LHCN-M2 (cell line): ENCODE results near the gene ZCCHC24. TPM values are rescaled to one million over a fixed set of nuclear protein-coding genes. Genes with fewer than 3 reads are reported as not detected.
"Not testable (repeated sequence)": the region's sequence is repeated elsewhere in the genome, so short reads cannot be mapped to it uniquely, and the experiment has no call there.

Source experiments
- DNase-seq: peaks from one replicate; pipeline ENCODE4 v3.0.0-alpha.2; 2012; ENCODE audit warnings: low read depth
- total RNA-seq: library from RNA; depleted of rRNA; stranded (reverse); fragments of >200 nt; gene quantifications from 2 replicates; pipeline ENCODE4 v1.2.3, GENCODE V29; 2014

Gene ZCCHC24
- total RNA-seq, 1 experiment from 2014 or later = 17.7 TPM

- DNase-seq = peak; percentile 17
These were observed 27.5 kb upstream of the ZCCHC24 start for GRCh38 chr10:79472951-79473350.

- no peak for DNase-seq
These were observed 27.0 kb upstream of the ZCCHC24 start for GRCh38 chr10:79472449-79472848.

DNA sequence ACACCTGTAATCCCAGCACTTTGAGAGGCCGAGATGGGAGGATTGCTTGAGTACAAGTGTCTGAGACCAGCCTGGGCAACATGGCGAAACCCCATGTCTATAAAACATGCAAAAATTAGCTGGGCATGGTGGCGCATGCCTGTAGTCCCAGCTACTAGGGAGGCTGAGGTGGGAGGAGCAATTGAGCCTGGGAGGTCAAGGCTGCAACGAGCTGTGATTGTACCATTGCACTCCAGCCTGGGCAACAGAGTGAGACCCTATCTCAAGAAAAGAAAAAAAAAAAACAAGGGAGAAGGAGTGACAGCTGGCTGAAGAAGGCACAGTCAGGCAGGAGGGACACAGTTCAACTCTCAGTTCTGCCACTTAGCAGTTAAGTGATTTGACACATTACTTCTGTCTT, 26.4 kb upstream of the ZCCHC24 start:
- no peak for DNase-seq

DNA sequence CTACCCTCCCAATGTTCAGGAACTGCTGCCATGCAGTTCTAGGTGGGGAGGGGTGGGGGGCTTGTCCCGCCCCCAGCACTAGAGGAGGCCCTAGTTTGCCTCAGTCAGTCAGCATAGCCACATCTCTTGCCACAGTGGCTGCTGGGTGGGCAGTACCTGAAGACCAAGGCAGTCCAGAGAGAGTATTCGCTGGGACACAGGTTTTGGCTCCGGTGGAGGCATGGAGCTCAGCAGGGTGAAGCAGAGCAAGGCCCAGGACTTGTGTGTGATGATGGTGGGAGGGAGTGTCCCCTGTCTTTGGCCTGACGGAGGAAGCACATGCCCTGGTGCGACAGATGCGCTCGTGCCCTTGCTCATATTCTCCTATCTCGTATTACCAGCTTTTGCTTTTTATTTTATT, 24.7 kb upstream of the ZCCHC24 start:
- no peak for DNase-seq

DNA sequence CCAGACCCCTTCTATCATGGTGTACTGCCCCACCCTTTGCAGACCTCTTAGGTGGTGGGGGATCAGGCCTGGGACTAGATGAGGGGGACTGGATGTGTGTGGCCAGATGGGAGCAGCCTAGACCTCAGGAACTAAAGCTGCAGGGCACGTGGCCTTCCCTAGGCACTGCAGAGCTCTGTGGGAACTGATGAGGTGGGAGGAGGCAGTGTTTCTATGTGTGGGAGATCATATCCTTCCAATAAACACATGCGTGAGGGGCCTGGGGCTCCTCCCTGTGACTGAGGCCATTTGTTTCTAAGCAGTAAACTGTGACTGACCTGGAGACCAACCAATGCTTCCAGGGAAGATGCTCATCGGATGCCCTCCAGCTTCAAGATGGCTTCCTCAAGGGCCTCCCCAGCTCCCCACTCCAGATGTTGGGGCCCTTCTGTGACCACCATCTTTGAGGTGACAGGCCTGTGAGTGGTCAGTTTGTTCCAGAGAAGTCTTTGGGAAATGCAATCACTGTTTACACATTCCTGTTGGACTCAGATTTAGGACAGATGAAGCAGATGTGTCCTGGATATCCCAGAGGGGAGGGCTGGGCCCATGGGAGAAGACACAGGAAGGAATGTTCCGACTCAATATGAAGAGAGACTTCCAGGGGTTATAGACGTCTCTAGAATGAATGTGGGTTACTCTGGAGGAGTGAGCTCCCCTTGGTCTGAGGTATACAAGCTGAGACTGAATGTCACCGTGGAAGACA, 23.6 kb upstream of the ZCCHC24 start:
- no peak for DNase-seq

- DNase-seq = no peak
These were observed 22.7 kb upstream of the ZCCHC24 start for GRCh38 chr10:79468015-79468560.

DNA sequence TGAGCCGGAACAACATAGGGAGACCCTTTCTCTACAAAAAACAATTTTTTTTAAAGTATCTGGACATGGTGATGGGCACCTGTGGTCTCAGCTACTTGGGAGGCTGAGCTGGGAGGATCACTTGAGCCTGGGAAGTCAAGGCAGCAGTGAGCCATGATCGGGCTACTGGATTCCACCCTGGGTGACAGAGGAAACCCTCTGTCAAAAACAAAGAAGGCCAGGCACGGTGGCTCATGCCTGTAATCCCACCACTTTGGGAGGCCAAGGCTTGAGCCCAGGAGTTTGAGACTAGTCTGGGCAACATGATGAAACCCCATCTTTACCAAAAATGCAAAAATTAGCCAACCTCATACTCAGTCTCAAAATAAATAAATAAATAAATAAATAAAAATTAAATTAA, 19.9 kb upstream of the ZCCHC24 start:
- no peak for DNase-seq

- peak; percentile 99 for DNase-seq
These were observed 18.4 kb upstream of the ZCCHC24 start for GRCh38 chr10:79463578-79464496.

DNA sequence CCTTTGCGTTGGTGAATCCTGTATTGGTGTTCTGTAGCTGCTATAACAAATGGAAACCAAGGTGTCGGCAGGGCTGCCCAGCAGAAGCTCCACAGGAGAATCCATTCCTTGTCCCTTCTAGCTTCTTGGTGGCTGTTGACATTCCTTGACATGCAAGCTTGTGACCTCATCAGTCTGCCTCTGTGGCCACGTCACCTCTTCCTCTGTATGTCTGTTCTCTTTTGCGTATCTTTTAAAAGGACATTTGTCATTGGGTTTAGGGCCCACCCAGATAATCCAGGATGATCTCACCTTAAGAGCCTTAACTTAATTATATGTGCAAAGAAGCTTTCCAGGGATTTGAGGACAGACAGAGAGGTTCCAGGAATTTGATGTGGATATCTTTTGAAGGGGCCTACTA, 15.3 kb upstream of the ZCCHC24 start:
- no peak for DNase-seq

- no peak for DNase-seq
These were observed 13.8 kb upstream of the ZCCHC24 start for GRCh38 chr10:79459243-79459642.

- DNase-seq = no peak
These were observed 13.1 kb upstream of the ZCCHC24 start for GRCh38 chr10:79458483-79458882.

- no peak for DNase-seq
These were observed 11.9 kb upstream of the ZCCHC24 start for GRCh38 chr10:79457256-79457785.

- peak; percentile 86 for DNase-seq
These were observed 8.8 kb upstream of the ZCCHC24 start for GRCh38 chr10:79454259-79454658.

DNA sequence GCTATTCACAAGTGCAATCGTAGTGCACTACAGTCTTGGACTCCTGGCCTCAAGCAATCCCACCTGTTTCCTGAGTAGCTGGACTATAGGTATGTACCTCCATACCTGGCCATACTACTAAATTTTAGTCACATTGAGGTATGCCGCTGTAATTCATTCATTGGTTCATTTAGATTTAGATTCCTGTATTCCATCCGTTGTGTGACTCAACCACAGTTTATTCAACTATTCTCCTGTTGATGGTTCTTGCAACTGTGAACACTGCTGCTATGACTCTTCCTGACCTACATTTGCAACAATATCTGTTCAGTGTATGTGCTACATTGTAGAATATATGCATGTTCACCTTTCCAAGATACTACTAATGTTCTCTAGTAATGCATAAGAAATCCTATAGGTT, 8.0 kb upstream of the ZCCHC24 start:
- no peak for DNase-seq

GRCh38 chr10:79452174-79452611, 6.8 kb upstream of the ZCCHC24 start:
- DNase-seq = no peak

- DNase-seq = no peak
These were observed 5.7 kb upstream of the ZCCHC24 start for GRCh38 chr10:79451046-79451699.

DNA sequence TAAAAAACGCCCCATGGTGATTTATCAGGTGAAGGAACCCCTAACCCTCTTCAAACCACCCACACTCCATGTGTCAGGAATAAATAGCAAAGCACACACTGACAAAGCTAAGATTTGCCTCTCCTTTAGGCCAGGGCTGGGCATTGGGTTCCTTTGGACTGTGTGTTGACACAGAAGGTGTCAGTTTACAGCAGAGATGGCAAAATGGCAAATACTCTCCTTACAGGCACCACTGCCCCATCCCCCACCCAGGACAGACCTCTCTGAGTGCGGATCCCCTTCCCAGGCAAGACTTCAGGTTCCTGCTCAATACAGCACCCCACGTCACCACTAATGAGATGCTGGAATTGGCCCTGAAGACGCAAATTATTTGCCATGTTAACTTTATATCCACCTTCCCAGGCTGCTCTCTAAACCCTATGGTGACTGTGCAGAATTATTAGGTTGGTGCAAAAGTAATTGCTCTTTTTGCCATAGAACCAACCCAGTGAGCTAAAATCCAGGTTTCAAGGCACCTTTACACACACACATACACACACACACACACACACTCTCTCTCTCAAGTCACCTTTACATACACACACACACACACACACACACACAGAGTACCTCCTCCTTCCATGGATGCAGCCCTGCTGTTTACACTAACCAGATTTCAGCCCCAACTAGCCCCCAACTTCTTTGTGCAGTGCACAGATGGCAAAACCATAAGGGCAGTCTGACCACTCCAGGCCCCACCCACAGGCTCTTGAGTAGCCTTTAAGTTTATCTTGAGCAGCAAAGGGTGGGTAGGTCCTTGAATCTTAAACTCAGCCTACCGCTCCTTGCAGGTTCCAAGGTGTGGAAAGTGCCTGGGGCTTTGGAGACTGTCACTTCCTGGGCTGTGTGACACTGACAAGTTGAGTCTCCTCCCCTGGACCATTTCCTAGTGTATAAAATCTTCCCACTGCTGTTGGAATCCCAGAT, 4.0 kb upstream of the ZCCHC24 start:
- DNase-seq = no peak

GRCh38 chr10:79448732-79449049, 3.3 kb upstream of the ZCCHC24 start:
- no peak for DNase-seq

DNA sequence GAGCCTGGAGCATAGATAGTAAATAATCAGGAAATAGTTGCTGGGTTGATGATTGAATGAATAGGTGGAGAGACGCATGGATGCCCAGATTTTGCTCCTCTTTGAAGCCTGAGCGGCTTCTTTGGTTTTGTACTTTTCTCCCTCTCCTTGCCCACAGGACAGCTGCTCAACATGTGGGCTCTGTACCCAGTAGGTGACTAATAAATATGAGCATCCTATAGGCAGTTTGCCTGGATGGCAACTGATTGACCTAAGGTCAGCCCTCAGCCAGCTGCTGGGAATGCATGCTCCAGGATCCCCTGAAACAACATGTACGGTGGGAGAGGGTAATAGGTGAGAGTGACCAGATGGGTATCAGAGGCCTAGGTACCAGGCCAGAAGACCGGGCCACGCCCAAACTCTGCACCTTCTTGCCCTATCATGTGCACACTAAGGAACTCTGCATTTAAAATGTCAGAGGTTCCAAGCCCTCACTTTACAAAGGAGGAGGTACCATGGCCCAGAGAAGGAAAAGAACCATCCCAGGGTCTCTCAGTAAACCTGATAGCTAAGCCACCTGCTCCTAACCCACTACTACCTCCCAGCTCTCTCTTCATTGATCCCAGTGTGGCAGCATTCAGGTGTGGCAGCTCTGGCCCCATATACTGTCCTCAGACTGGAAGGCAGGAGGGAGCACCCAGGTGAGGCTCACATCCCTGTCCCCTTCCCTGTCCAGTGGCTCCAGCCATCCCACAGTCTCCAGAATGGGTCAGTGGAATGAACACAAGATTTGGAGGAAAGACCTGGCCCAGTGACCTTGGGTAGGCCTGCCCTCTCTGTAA, 2.7 kb upstream of the ZCCHC24 start:
- DNase-seq = peak; percentile 82

GRCh38 chr10:79447249-79447648, 1.8 kb upstream of the ZCCHC24 start:
- not testable (repeated sequence) for DNase-seq
